ENCODE measurements around the gene BBS4.
"Not testable (repeated sequence)": the region's sequence is repeated elsewhere in the genome, so short reads cannot be mapped to it uniquely, and the experiment has no call there.

Gene BBS4

GRCh38 chr15:72698938-72699337 lies 12.9 kb downstream of the BBS4 start:
- no peak overlapping the region for H3K4me3 ChIP-seq (ENCODE audit: low read length)

DNA sequence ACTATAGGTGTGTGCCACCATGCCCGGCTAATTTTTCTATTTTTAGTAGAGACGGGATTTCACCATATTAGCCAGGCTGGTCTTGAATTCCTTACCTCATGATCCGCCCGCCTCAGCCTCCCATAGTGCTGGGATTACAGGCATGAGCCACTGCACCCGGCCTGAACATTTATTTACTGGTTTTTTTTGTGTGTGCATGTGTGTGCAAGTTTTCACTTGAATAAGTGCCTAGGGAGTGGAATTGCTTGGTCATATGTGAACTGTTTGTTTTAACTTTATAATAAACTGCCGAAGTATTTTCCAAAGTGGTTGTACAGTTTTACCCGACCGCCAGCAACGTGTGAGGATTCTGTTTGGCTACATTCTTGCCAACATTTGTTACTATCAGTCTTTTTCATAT lies 14.1 kb downstream of the BBS4 start:
- no peak overlapping the region for H3K4me3 ChIP-seq (ENCODE audit: low read length)
- TF ChIP-seq, protein P1, sequence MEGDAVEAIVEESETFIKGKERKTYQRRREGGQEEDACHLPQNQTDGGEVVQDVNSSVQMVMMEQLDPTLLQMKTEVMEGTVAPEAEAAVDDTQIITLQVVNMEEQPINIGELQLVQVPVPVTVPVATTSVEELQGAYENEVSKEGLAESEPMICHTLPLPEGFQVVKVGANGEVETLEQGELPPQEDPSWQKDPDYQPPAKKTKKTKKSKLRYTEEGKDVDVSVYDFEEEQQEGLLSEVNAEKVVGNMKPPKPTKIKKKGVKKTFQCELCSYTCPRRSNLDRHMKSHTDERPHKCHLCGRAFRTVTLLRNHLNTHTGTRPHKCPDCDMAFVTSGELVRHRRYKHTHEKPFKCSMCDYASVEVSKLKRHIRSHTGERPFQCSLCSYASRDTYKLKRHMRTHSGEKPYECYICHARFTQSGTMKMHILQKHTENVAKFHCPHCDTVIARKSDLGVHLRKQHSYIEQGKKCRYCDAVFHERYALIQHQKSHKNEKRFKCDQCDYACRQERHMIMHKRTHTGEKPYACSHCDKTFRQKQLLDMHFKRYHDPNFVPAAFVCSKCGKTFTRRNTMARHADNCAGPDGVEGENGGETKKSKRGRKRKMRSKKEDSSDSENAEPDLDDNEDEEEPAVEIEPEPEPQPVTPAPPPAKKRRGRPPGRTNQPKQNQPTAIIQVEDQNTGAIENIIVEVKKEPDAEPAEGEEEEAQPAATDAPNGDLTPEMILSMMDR (conservative IDR thresholded peaks at IDR 0.05; ENCODE audit: low read length) = no peak
- DNase-seq (ENCODE audit: low read depth) = no peak

More at GRCh38 chr15:72698938-72699337, 12.9 kb downstream of the BBS4 start:
- TF ChIP-seq, protein P1 (conservative IDR thresholded peaks at IDR 0.05; ENCODE audit: low read length) = no peak
- DNase-seq (ENCODE audit: low read depth) = no peak

DNA sequence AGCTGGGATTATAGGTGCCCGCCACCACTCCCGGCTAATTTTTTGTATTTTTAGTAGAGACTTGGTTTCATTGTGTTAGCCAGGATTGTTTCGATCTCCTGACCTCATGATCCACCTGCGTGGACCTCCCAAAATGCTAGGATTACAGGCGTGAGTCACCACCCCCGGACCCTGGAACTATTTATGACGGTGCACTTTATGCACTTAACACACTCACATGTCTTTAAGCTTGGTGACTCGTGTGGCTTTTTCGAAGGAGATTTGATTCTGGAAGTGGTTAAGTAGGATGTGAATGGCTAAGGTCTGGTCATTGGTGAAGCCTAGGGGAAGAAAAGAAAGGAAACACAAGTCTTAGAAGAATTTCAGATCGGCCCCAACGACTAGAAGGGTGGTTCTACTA lies 20.3 kb downstream of the BBS4 start:
- no peak for DNase-seq (ENCODE audit: low read depth)
- TF ChIP-seq, protein P1 (conservative IDR thresholded peaks at IDR 0.05; ENCODE audit: low read length) = no peak

DNA sequence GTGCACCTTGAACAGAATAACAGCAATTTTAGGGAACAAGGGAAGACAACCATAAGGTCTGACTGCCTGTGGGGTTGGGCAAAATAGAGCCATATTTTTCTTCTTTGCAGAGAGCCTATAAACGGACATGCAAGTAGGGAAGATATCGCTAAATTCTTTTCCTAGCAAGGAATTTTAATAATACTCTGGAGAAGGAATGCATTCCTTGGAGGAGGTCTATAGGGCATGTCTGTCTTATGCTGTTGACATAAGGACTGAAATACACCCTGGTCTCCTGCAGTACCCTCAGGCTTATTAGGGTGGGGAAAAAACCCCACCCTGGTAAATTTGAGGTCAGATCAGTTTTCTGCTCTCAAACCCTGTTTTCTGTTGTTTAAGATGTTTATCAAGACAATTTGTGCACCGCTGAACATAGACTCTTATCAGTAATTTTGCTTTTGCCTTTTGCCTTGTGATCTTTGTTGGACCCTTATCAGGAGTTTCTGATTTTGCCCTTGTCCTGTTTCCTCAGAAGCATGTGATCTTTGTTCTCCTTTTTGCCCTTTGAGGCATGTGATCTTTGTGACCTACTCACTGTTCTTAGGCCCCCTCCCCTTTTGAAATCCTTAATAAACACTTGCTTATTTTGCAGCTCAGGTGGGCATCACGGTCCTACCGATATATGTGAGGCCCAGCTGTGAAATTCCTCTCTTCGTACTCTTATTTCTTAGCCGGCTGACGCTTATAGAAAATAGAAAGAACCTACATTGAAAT lies 22.7 kb downstream of the BBS4 start:
- not testable (repeated sequence) for DNase-seq (ENCODE audit: low read depth); H3K4me3 ChIP-seq (ENCODE audit: low read length)

More for the DNA sequence above, 20.3 kb downstream of the BBS4 start:
- H3K4me3 ChIP-seq (ENCODE audit: low read length) = no peak overlapping the region

- no peak overlapping the region for H3K4me3 ChIP-seq (ENCODE audit: low read length)
- peak; percentile 77 for DNase-seq (ENCODE audit: low read depth)
- TF ChIP-seq, protein P1 (conservative IDR thresholded peaks at IDR 0.05; ENCODE audit: low read length) = peak; percentile 88
These were observed 36.2 kb downstream of the BBS4 start for GRCh38 chr15:72722071-72722696.

DNA sequence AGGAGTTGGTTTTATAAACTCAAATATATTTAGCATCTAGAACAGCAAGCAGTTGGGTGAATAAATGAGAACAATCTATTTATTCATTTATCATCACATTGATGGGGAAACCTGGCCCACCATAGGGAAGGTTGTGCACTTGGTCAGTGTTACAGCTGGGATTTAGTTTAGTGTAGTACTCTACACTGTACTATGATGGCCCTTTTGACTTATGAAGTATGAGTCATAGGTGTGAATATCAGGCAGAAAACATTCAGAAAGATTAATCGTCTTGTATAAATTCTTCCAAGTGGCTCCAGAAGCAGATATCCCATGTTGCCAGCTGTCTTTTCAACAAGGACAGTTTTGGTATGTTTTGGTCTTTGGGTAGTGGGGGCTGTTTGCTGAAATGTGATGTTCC lies 38.0 kb downstream of the BBS4 start:
- TF ChIP-seq, protein P1 (conservative IDR thresholded peaks at IDR 0.05; ENCODE audit: low read length) = no peak
- DNase-seq (ENCODE audit: low read depth) = no peak
- H3K4me3 ChIP-seq (ENCODE audit: low read length) = no peak overlapping the region

GRCh38 chr15:72725446-72725845 lies 39.4 kb downstream of the BBS4 start:
- H3K4me3 ChIP-seq (ENCODE audit: low read length) = no peak overlapping the region
- TF ChIP-seq, protein P1 (conservative IDR thresholded peaks at IDR 0.05; ENCODE audit: low read length) = no peak
- no peak for DNase-seq (ENCODE audit: low read depth)

- not testable (repeated sequence) for H3K4me3 ChIP-seq (ENCODE audit: low read length); DNase-seq (ENCODE audit: low read depth)
These were observed 39.8 kb downstream of the BBS4 start for GRCh38 chr15:72725851-72726250.
